ENCODE measurements around the gene TMEM163. TPM values are rescaled to one million over a fixed set of nuclear protein-coding genes. Genes with fewer than 3 reads are reported as not detected.

The TMEM163 gene
- total RNA-seq, 2 experiments from 2014 or later: 0.23 TPM; not detected in 1

DNA sequence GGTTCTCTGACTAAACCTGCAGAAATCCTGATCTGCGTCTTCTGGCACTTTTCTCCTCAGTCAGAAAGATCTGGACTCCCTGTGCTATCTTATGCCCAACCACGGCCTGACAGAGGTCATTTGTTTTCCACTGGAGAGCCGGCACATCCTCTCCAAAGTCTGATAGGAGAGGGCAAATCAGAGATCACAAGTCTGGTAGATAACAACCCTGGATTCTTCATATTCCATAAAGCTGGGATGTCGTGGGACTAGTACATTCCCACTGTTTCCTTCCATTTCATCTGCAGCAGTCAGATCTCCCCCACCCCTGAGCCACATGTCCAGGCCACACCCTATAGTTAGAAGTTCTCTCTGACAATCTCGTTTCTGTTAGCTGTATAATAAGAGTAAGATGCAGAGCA lies 308.0 kb downstream of the TMEM163 start:
- H3K9me3 Mint-ChIP-seq (ENCODE audit: insufficient read depth): no peaks in the 10 kb centered on the region
- no peaks in the 10 kb centered on the region for H3K27me3 Mint-ChIP-seq (ENCODE audit: low read depth)
- CTCF ChIA-PET: interaction anchor here (1.0 to 5.4 kb wide), 35 partner anchors 9 to 526 kb away, joined by 3 to 192 read pairs (median 8); partner anchors contain the start of gene MGAT5
- DNase-seq (no peak), ATAC-seq (no peak)
- no peak overlapping the region for H3K27ac Mint-ChIP-seq
- peaks cover 9% of the 10 kb centered on the region for H3K36me3 Mint-ChIP-seq (ENCODE audit: low read depth)
- POLR2A ChIA-PET: interaction anchor here (1.7 kb wide), 1 partner anchor 292 kb away, joined by 8 read pairs; no protein-coding TSS in a partner anchor
- H3K4me1 Mint-ChIP-seq (ENCODE audit: low read depth): peaks cover 49% of the 10 kb centered on the region
- no peak overlapping the region for H3K4me3 Mint-ChIP-seq

DNA sequence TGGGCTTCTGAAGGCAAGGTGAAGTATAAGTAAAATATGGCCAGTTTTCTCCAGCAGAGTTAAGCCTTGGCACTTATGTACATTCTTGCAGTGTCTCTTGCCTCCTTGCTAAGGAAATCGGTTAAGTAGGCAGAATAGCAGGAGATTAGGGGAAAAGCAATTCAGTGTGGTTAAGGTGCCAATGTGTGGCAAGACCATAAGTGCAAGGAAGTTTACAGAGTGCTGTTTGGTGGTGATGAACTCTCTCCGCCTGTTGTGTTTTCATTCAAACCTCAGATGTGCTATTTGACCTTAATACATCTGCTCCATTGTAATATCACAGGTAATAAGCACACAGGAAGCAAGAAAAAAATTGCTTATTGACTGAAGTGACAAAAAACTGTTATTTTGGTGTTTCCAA lies 308.8 kb downstream of the TMEM163 start:
- peaks cover 9% of the 10 kb centered on the region for H3K36me3 Mint-ChIP-seq (ENCODE audit: low read depth)
- ATAC-seq (no peak), DNase-seq (no peak)
- no peaks in the 10 kb centered on the region for H3K9me3 Mint-ChIP-seq (ENCODE audit: insufficient read depth)
- no peak overlapping the region for H3K4me3 Mint-ChIP-seq
- ChIA-PET POLR2A (no interaction called here), CTCF (interaction anchor here (2.8 to 5.4 kb wide), 5 partner anchors 41 to 291 kb away, joined by 8 to 192 read pairs (median 28); partner anchors contain the start of gene MGAT5)
- H3K27ac Mint-ChIP-seq: no peak overlapping the region
- peaks cover 49% of the 10 kb centered on the region for H3K4me1 Mint-ChIP-seq (ENCODE audit: low read depth)
- no peaks in the 10 kb centered on the region for H3K27me3 Mint-ChIP-seq (ENCODE audit: low read depth)

DNA sequence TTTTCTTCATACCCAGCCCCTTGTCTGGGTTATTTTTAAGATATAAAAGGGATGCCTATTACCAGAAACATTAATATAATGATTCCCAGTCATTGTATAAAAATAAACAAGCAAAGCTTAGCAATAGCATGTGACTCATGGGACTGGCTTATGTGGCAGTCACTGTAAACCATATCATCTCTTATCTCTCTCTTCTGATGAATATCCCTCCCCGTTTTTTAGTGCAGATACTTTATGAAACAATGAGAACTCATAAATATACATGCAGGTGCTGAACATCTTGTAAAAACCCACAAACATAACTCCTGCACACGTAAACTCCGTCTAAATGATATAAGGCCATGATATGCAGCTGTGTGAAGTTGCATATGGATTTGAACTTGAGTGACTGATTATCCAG lies 310.0 kb downstream of the TMEM163 start:
- Mint-ChIP-seq H3K9me3 (ENCODE audit: insufficient read depth) (no peaks in the 10 kb centered on the region), H3K27ac (no peak overlapping the region), H3K36me3 (ENCODE audit: low read depth) (peaks cover 9% of the 10 kb centered on the region), H3K4me1 (ENCODE audit: low read depth) (peaks cover 49% of the 10 kb centered on the region), H3K4me3 (no peak overlapping the region), H3K27me3 (ENCODE audit: low read depth) (no peaks in the 10 kb centered on the region)
- DNase-seq (no peak), ATAC-seq (no peak)
- ChIA-PET CTCF (interaction anchor here (1.0 to 5.4 kb wide), 3 partner anchors 164 to 290 kb away, joined by 3 to 74 read pairs (median 6); no protein-coding TSS in a partner anchor), POLR2A (no interaction called here)

DNA sequence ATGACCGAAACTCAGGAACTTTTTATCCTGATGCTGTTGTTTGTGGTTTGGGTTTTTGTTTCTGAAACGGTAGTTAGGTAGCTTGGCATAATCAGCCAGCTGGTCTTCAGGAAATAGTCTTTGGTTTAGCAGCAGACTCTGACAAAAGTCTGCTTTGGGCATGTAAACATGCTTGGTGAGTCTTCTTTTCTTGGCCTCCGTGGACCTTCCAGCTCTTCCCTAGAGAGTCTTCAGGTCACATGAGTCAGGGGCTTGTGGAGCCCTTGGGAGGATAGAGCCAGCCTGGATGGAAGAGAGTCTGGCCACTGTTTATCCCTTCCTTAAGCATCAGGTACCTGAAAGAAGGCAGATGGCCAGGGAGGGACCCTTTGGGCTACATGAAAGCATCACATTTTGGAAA lies 310.4 kb downstream of the TMEM163 start:
- Mint-ChIP-seq H3K4me3 (no peak overlapping the region), H3K27ac (no peak overlapping the region), H3K4me1 (ENCODE audit: low read depth) (peaks cover 49% of the 10 kb centered on the region), H3K9me3 (ENCODE audit: insufficient read depth) (no peaks in the 10 kb centered on the region), H3K36me3 (ENCODE audit: low read depth) (peaks cover 12% of the 10 kb centered on the region), H3K27me3 (ENCODE audit: low read depth) (no peaks in the 10 kb centered on the region)
- no peak for ATAC-seq
- no peak for DNase-seq
- ChIA-PET CTCF (interaction anchor here (1.0 to 5.4 kb wide), 3 partner anchors 164 to 290 kb away, joined by 3 to 74 read pairs (median 6); no protein-coding TSS in a partner anchor), POLR2A (no interaction called here)

- no peak overlapping the region for H3K4me3 Mint-ChIP-seq
- POLR2A ChIA-PET: no interaction called here
- H3K36me3 Mint-ChIP-seq (ENCODE audit: low read depth): peaks cover 13% of the 10 kb centered on the region
- DNase-seq (no peak), ATAC-seq (no peak)
- no peaks in the 10 kb centered on the region for H3K9me3 Mint-ChIP-seq (ENCODE audit: insufficient read depth)
- no peaks in the 10 kb centered on the region for H3K27me3 Mint-ChIP-seq (ENCODE audit: low read depth)
- no peak overlapping the region for H3K27ac Mint-ChIP-seq
- H3K4me1 Mint-ChIP-seq (ENCODE audit: low read depth): peaks cover 46% of the 10 kb centered on the region
- CTCF ChIA-PET: interaction anchor here (1.4 kb wide), 1 partner anchor 289 kb away, joined by 5 read pairs; no protein-coding TSS in a partner anchor
These were observed 311.5 kb downstream of the TMEM163 start for GRCh38 chr2:134407154-134407890.

DNA sequence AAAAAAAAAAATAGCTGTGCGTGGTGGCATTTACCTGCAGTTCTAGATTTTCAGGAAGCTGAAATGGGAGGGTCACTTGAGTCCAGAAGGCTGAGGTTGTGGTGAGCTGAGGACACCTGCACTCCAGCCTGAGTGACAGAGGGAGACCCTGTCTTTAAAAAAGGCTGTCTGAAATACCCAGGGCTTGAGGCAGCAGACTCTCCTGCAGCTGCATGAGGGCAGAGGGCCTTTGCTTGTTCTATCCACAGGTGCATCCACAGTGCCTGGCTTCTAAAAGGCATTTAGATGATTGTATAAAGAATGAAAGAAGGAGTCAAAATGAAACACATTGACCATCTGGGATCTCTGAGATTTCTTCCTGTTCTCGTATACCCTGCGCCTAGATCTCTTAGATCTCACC lies 312.1 kb downstream of the TMEM163 start:
- no peak overlapping the region for H3K4me3 Mint-ChIP-seq
- H3K27ac Mint-ChIP-seq: no peak overlapping the region
- H3K9me3 Mint-ChIP-seq (ENCODE audit: insufficient read depth): no peaks in the 10 kb centered on the region
- no peaks in the 10 kb centered on the region for H3K27me3 Mint-ChIP-seq (ENCODE audit: low read depth)
- POLR2A ChIA-PET: no interaction called here
- peaks cover 11% of the 10 kb centered on the region for H3K36me3 Mint-ChIP-seq (ENCODE audit: low read depth)
- no peak for DNase-seq
- CTCF ChIA-PET: interaction anchor here (1.4 kb wide), 1 partner anchor 288 kb away, joined by 5 read pairs; no protein-coding TSS in a partner anchor
- ATAC-seq: no peak
- peaks cover 40% of the 10 kb centered on the region for H3K4me1 Mint-ChIP-seq (ENCODE audit: low read depth)

GRCh38 chr2:134406311-134406710 lies 312.5 kb downstream of the TMEM163 start:
- Mint-ChIP-seq H3K27me3 (ENCODE audit: low read depth) (no peaks in the 10 kb centered on the region), H3K36me3 (ENCODE audit: low read depth) (peaks cover 11% of the 10 kb centered on the region), H3K4me3 (no peak overlapping the region), H3K4me1 (ENCODE audit: low read depth) (peaks cover 36% of the 10 kb centered on the region), H3K9me3 (ENCODE audit: insufficient read depth) (no peaks in the 10 kb centered on the region), H3K27ac (no peak overlapping the region)
- DNase-seq (no peak), ATAC-seq (no peak)
- ChIA-PET CTCF (interaction anchor here (1.4 kb wide), 2 partner anchors 45 to 288 kb away, joined by 3 to 5 read pairs; no protein-coding TSS in a partner anchor), POLR2A (no interaction called here)

Other genes starting within 250 kb of the TMEM163 start
- gene ACMSD, start 119.6 kb upstream of the TMEM163 start, total RNA-seq: not detected
- gene CCNT2, start 199.8 kb upstream of the TMEM163 start, total RNA-seq: 10 to 100 TPM; 37.7 to 38.0 TPM

Data from activated CD8-positive, alpha-beta T cell treated with anti-CD3 and anti-CD28 coated beads, Interleukin-2, amount 10 ng/mL, durations not matched to agents 7 days and 5 days (primary cell).